ENCODE measurements around the gene ERF.

GRCh38 chr19:42303876-42304275 is 48.9 kb upstream of the ERF start:
- TF ChIP-seq TAF7 (optimal IDR thresholded peaks at IDR 0.05; ENCODE audit: borderline replicate concordance, low read depth, low read length), result no peak
- TF ChIP-seq, protein P1, sequence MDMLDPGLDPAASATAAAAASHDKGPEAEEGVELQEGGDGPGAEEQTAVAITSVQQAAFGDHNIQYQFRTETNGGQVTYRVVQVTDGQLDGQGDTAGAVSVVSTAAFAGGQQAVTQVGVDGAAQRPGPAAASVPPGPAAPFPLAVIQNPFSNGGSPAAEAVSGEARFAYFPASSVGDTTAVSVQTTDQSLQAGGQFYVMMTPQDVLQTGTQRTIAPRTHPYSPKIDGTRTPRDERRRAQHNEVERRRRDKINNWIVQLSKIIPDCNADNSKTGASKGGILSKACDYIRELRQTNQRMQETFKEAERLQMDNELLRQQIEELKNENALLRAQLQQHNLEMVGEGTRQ (IDR thresholded peaks at IDR 0.05; ENCODE audit: low read length), result no peak
- TF ChIP-seq, protein P2, sequence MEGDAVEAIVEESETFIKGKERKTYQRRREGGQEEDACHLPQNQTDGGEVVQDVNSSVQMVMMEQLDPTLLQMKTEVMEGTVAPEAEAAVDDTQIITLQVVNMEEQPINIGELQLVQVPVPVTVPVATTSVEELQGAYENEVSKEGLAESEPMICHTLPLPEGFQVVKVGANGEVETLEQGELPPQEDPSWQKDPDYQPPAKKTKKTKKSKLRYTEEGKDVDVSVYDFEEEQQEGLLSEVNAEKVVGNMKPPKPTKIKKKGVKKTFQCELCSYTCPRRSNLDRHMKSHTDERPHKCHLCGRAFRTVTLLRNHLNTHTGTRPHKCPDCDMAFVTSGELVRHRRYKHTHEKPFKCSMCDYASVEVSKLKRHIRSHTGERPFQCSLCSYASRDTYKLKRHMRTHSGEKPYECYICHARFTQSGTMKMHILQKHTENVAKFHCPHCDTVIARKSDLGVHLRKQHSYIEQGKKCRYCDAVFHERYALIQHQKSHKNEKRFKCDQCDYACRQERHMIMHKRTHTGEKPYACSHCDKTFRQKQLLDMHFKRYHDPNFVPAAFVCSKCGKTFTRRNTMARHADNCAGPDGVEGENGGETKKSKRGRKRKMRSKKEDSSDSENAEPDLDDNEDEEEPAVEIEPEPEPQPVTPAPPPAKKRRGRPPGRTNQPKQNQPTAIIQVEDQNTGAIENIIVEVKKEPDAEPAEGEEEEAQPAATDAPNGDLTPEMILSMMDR (IDR thresholded peaks at IDR 0.05; ENCODE audit: control extremely low read depth in 1 of 3, insufficient read depth in 1 of 3, low read depth in 1 of 3, low read length in 3 of 3), result no peak
- no peak for TF ChIP-seq CHD2 (IDR thresholded peaks at IDR 0.05; ENCODE audit: low read length)
- no peak for TF ChIP-seq POLR2AphosphoS5 (IDR thresholded peaks at IDR 0.05; ENCODE audit: low read depth, low read length)
- no peak for TF ChIP-seq TAF1 (IDR thresholded peaks at IDR 0.05; ENCODE audit: low read depth, low read length)
- no peak for TF ChIP-seq SIRT6 (IDR thresholded peaks at IDR 0.05; ENCODE audit: low read length)
- TF ChIP-seq JUND (IDR thresholded peaks at IDR 0.05; ENCODE audit: low read length), result no peak
- TF ChIP-seq POLR2A (IDR thresholded peaks at IDR 0.05; ENCODE audit: control extremely low read depth in 1 of 2, low read depth in 2 of 2, low read length in 2 of 2), result no peak
- no peak for TF ChIP-seq EZH2 (IDR thresholded peaks at IDR 0.05; ENCODE audit: low read depth, low read length, severe bottlenecking)
